ENCODE measurements around the gene CTAGE9.
A peak's percentile ranks its signal among the peaks of the same experiment; 100 is the strongest.

The CTAGE9 gene

GRCh38 chr6:131669891-131670290 lies 40.9 kb downstream of the CTAGE9 start:
- TF ChIP-seq CTCF (IDR thresholded peaks at IDR 0.05; ENCODE audit: low read depth, low read length) = no peak
- DNase-seq (ENCODE audit: low read depth in 2 of 2) = peak; percentile 11 to 37
- no peak overlapping the region for H3K4me3 ChIP-seq (replicated peaks in 1 of 2; ENCODE audit: low read depth in 2 of 2, low read length in 2 of 2)

- no peak for TF ChIP-seq CTCF (IDR thresholded peaks at IDR 0.05; ENCODE audit: low read depth, low read length)
- no peak for DNase-seq (ENCODE audit: low read depth in 2 of 2)
- H3K4me3 ChIP-seq (replicated peaks in 1 of 2; ENCODE audit: low read depth in 2 of 2, low read length in 2 of 2) = no peak overlapping the region
Observed at GRCh38 chr6:131663578-131664165, 47.1 kb downstream of the CTAGE9 start.

GRCh38 chr6:131660195-131660594 lies 50.6 kb downstream of the CTAGE9 start:
- H3K4me3 ChIP-seq (replicated peaks in 1 of 2; ENCODE audit: low read depth in 2 of 2, low read length in 2 of 2) = no peak overlapping the region
- peak in 1 of 2 donors; percentile 67 for DNase-seq (ENCODE audit: low read depth in 2 of 2)
- no peak for TF ChIP-seq CTCF (IDR thresholded peaks at IDR 0.05; ENCODE audit: low read depth, low read length)
